WTC11 (cell line): ENCODE data around the gene PLEK. TPM values are rescaled to one million over a fixed set of nuclear protein-coding genes. Genes with fewer than 3 reads are reported as not detected.

Experiments used
- ATAC-seq: fragments of 200-7000 bp; cut with Tn5 transposase; 2 replicates; pipeline ENCODE4 v1.10.0; 2021; ENCODE audit warnings: mild to moderate bottlenecking, moderate library complexity
- CTCF ChIA-PET: fragments of 300-600 bp; sonication (Branson Sonifier 250); formaldehyde crosslinking; loops from one replicate; lab custom pipeline; 2021; ENCODE audit warnings: antibody characterized with exemption; lab: Charles Lee
- POLR2A ChIA-PET: fragments of 350-600 bp; sonication (Branson Sonifier 250); formaldehyde crosslinking; loops from one replicate; lab custom pipeline; 2021; ENCODE audit warnings: antibody characterized with exemption; lab: Charles Lee
- DNase-seq: peaks from one replicate; pipeline ENCODE4 v3.0.0; 2021; ENCODE audit warnings: low spot score
- H3K27ac Mint-ChIP-seq: 2 replicates; pipeline ENCODE4 v1.8.0; 2021; ENCODE audit warnings: mixed read lengths
- H3K27me3 Mint-ChIP-seq: 2 replicates; pipeline ENCODE4 v1.8.0; 2021; ENCODE audit warnings: low read depth, mild to moderate bottlenecking, moderate library complexity, mixed read lengths
- H3K36me3 Mint-ChIP-seq: 2 replicates; pipeline ENCODE4 v1.8.0; 2021; ENCODE audit warnings: mixed read lengths
- H3K4me1 Mint-ChIP-seq: 2 replicates; pipeline ENCODE4 v1.8.0; 2022; ENCODE audit warnings: mixed read lengths
- H3K4me3 Mint-ChIP-seq: 2 replicates; pipeline ENCODE4 v1.8.0; 2021; ENCODE audit warnings: mild to moderate bottlenecking, moderate library complexity, mixed read lengths
- H3K9me3 Mint-ChIP-seq: 2 replicates; pipeline ENCODE4 v1.8.0; 2021; ENCODE audit warnings: mixed read lengths
- AR ChIP-seq: fragments of 250-450 bp; sonication (Bioruptor Pico); IDR thresholded peaks from 2 replicates; pipeline ENCODE4 v1.9.0; 2021; ENCODE audit warnings: mild to moderate bottlenecking
- ATF2 ChIP-seq: sonication (generic); formaldehyde crosslinking; IDR thresholded peaks from 2 replicates; pipeline ENCODE4 v1.8.1; 2022; ENCODE audit warnings: low read depth, missing genetic modification reagents, borderline replicate concordance
- E2F1 ChIP-seq: sonication (generic); formaldehyde crosslinking; IDR thresholded peaks from 2 replicates; pipeline ENCODE4 v1.8.0; 2022; ENCODE audit warnings: mild to moderate bottlenecking, missing genetic modification reagents
- ESRRA ChIP-seq: sonication (generic); formaldehyde crosslinking; IDR thresholded peaks from 2 replicates; pipeline ENCODE4 v1.8.1; 2022; ENCODE audit warnings: mild to moderate bottlenecking, missing genetic modification reagents, borderline replicate concordance
- ETV6 ChIP-seq: sonication (generic); formaldehyde crosslinking; IDR thresholded peaks from 2 replicates; pipeline ENCODE4 v1.8.1; 2022; ENCODE audit warnings: mild to moderate bottlenecking, missing genetic modification reagents
- FOXP1 ChIP-seq: sonication (generic); formaldehyde crosslinking; IDR thresholded peaks from 2 replicates; pipeline ENCODE4 v1.8.0; 2022; ENCODE audit warnings: missing genetic modification reagents, mild to moderate bottlenecking, moderate library complexity, borderline replicate concordance
- HMGXB4 ChIP-seq: sonication (generic); formaldehyde crosslinking; IDR thresholded peaks from 2 replicates; pipeline ENCODE4 v1.8.1; 2023; ENCODE audit warnings: mild to moderate bottlenecking, moderate library complexity, missing genetic modification reagents
- JUN ChIP-seq: sonication (generic); formaldehyde crosslinking; IDR thresholded peaks from 2 replicates; pipeline ENCODE4 v1.8.0; 2023; ENCODE audit warnings: mild to moderate bottlenecking, missing genetic modification reagents
- KAT7 ChIP-seq: sonication (generic); formaldehyde crosslinking; IDR thresholded peaks from 2 replicates; pipeline ENCODE4 v1.8.1; 2023; ENCODE audit warnings: missing genetic modification reagents, mild to moderate bottlenecking, borderline replicate concordance
- PRDM15 ChIP-seq: sonication (generic); formaldehyde crosslinking; IDR thresholded peaks from 2 replicates; pipeline ENCODE4 v1.8.0; 2022; ENCODE audit warnings: missing genetic modification reagents
- PREB ChIP-seq: sonication (generic); formaldehyde crosslinking; IDR thresholded peaks from 2 replicates; pipeline ENCODE4 v1.8.1; 2022; ENCODE audit warnings: mild to moderate bottlenecking, missing genetic modification reagents, moderate library complexity, borderline replicate concordance
- RELA ChIP-seq: sonication (generic); formaldehyde crosslinking; IDR thresholded peaks from 2 replicates; pipeline ENCODE4 v1.8.1; 2022; ENCODE audit warnings: missing genetic modification reagents, mild to moderate bottlenecking, borderline replicate concordance
- SOX15 ChIP-seq: fragments of 250-450 bp; sonication (Bioruptor Pico); IDR thresholded peaks from 2 replicates; pipeline ENCODE4 v1.9.0; 2021; ENCODE audit warnings: mild to moderate bottlenecking
- SP1 ChIP-seq: sonication (generic); formaldehyde crosslinking; conservative IDR thresholded peaks from 2 replicates; pipeline ENCODE4 v1.8.1; 2022; ENCODE audit warnings: missing genetic modification reagents
- TCF7 ChIP-seq: sonication (generic); formaldehyde crosslinking; IDR thresholded peaks from 2 replicates; pipeline ENCODE4 v1.8.0; 2022; ENCODE audit warnings: mild to moderate bottlenecking, low read depth, missing genetic modification reagents, moderate library complexity
- TEAD1 ChIP-seq: sonication (generic); formaldehyde crosslinking; IDR thresholded peaks from 2 replicates; pipeline ENCODE4 v1.8.0; 2022; ENCODE audit warnings: mild to moderate bottlenecking, missing genetic modification reagents
- TEAD4 ChIP-seq: sonication (generic); formaldehyde crosslinking; IDR thresholded peaks from 2 replicates; pipeline ENCODE4 v1.8.0; 2022; ENCODE audit warnings: mild to moderate bottlenecking, missing genetic modification reagents
- TP53 ChIP-seq: sonication (generic); formaldehyde crosslinking; IDR thresholded peaks from 2 replicates; pipeline ENCODE4 v1.8.1; 2023; ENCODE audit warnings: mild to moderate bottlenecking, missing genetic modification reagents
- ZBTB21 ChIP-seq: sonication (generic); formaldehyde crosslinking; IDR thresholded peaks from 2 replicates; pipeline ENCODE4 v1.8.1; 2023; ENCODE audit warnings: mild to moderate bottlenecking, missing genetic modification reagents, borderline replicate concordance
- ZNF263 ChIP-seq: sonication (generic); formaldehyde crosslinking; IDR thresholded peaks from 2 replicates; pipeline ENCODE4 v1.8.1; 2022; ENCODE audit warnings: low read depth, mild to moderate bottlenecking, moderate library complexity, missing genetic modification reagents
- total RNA-seq: library from RNA; stranded (reverse); gene quantifications from 3 replicates; pipeline ENCODE4 v1.2.3, GENCODE V29; 2021

PLEK gene
- total RNA-seq, 1 experiment from 2014 or later = 0.26 TPM

GRCh38 chr2:68369337-68369734 lies 4.3 kb downstream of the PLEK start:
- POLR2A ChIA-PET = no interaction called here
- H3K36me3 Mint-ChIP-seq = no peaks in the 10 kb centered on the region
- H3K4me3 Mint-ChIP-seq = no peak overlapping the region
- ATAC-seq (no peak), DNase-seq (no peak)
- TF ChIP-seq ETV6 = no peak
- TF ChIP-seq JUN (CRISPR knock-in tag) = no peak
- no peak for TF ChIP-seq RELA (CRISPR knock-in tag)
- no peak for TF ChIP-seq TEAD1 (CRISPR knock-in tag)
- TF ChIP-seq ATF2 (CRISPR knock-in tag) = no peak
- no peak for TF ChIP-seq FOXP1 (CRISPR knock-in tag)
- no peak for TF ChIP-seq AR (CRISPR knock-in tag)
- no peak for TF ChIP-seq ZBTB21 (CRISPR knock-in tag)
- TF ChIP-seq E2F1 (CRISPR knock-in tag) = no peak
- TF ChIP-seq ZNF263 = no peak
- TF ChIP-seq SOX15 = no peak
- TF ChIP-seq PREB (CRISPR knock-in tag) = no peak
- TF ChIP-seq TCF7 (CRISPR knock-in tag) = no peak
- no peak for TF ChIP-seq PRDM15 (CRISPR knock-in tag)
- TF ChIP-seq KAT7 = no peak
- TF ChIP-seq HMGXB4 (CRISPR knock-in tag) = no peak
- TF ChIP-seq ESRRA (CRISPR knock-in tag) = no peak
- TF ChIP-seq TP53 (CRISPR knock-in tag) = no peak
- TF ChIP-seq TEAD4 (CRISPR knock-in tag) = no peak
- TF ChIP-seq SP1 (CRISPR knock-in tag) = no peak
- TF ChIP-seq, all 79 proteins: peak for 0
- Mint-ChIP-seq H3K27ac (no peak overlapping the region), H3K9me3 (0 out of 2 replicates have a peak, but pooled peaks cover 3% of the 10 kb centered on the region), H3K4me1 (peaks cover 7% of the 10 kb centered on the region), H3K27me3 (no peaks in the 10 kb centered on the region)
- CTCF ChIA-PET = no interaction called here
